ENCODE data around the gene TBC1D12.

DNA sequence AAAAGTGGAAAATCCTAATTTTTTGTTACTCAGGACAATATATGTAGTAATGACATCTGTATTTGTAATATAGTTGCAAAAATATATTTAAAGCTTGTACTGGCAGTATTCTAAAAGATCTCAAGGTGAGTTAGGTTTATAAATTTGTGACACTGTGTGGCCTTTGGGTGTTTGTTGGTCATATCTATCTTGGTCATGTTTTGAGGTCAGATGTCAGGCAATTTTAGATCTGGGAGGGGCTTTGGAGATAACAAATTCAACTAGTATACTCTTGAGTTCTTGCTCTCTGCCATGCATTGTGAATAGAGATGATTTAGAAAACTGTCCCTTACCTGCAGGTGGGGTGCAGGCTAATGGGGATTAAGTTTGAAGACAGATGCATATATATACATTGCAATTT, 3.1 kb downstream of the TBC1D12 start:
- TF ChIP-seq, protein P1, sequence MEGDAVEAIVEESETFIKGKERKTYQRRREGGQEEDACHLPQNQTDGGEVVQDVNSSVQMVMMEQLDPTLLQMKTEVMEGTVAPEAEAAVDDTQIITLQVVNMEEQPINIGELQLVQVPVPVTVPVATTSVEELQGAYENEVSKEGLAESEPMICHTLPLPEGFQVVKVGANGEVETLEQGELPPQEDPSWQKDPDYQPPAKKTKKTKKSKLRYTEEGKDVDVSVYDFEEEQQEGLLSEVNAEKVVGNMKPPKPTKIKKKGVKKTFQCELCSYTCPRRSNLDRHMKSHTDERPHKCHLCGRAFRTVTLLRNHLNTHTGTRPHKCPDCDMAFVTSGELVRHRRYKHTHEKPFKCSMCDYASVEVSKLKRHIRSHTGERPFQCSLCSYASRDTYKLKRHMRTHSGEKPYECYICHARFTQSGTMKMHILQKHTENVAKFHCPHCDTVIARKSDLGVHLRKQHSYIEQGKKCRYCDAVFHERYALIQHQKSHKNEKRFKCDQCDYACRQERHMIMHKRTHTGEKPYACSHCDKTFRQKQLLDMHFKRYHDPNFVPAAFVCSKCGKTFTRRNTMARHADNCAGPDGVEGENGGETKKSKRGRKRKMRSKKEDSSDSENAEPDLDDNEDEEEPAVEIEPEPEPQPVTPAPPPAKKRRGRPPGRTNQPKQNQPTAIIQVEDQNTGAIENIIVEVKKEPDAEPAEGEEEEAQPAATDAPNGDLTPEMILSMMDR (IDR thresholded peaks at IDR 0.05) = no peak
- no peak for TF ChIP-seq POLR2A (IDR thresholded peaks at IDR 0.05)

Measured in uterus (tissue), 2 donors.